GM12878 (cell line): ENCODE data around the gene GTF3A. TPM values are rescaled to one million over a fixed set of nuclear protein-coding genes. Genes with fewer than 3 reads are reported as not detected.

Experiments
- ATAC-seq: fragments of 200-7000 bp; cut with Tn5 transposase; 3 replicates; pipeline ENCODE4 v1.9.1; 2020; ENCODE audit warnings: mild to moderate bottlenecking, moderate library complexity
- BruUV-seq: library from RNA; stranded (reverse); fragments of 400-500 nt; replicated peaks from 2 replicates; lab custom pipeline; 2021; lab: Mats Ljungman, UMichigan
- CTCF ChIA-PET: fragments of 300-600 bp; sonication (Branson Sonifier 250); formaldehyde crosslinking; extraction: SDS; loops from one replicate; lab custom pipeline; 2021; ENCODE audit warnings: inconsistent platforms; lab: Yijun Ruan, JAX
- POLR2A ChIA-PET: fragments of 350-600 bp; formaldehyde crosslinking; extraction: SDS; loops from one replicate; lab custom pipeline; 2021; ENCODE audit warnings: inconsistent platforms; lab: Charles Lee
- RAD21 ChIA-PET: fragments of 300-600 bp; sonication (Branson Sonifier 250); formaldehyde crosslinking; loops from one replicate; lab custom pipeline; 2023; ENCODE audit warnings: antibody characterized with exemption; ENCODE audit not compliant: unreplicated experiment; lab: Charles Lee
- SMC1A ChIA-PET: fragments of 300-600 bp; sonication (Branson Sonifier 250); formaldehyde crosslinking; loops from one replicate; lab custom pipeline; 2023; ENCODE audit not compliant: unreplicated experiment, uncharacterized antibody; lab: Charles Lee
- DNase-seq: peaks from one replicate; pipeline ENCODE4 v3.0.0-alpha.2; 2011; ENCODE audit warnings: low read depth, low spot score
- FAIRE-seq: peaks from 3 replicates; lab custom pipeline; 2011; peaks lifted over from hg19 to GRCh38; lab: Jason Lieb, UNC
- H2AFZ ChIP-seq: 2 replicates; pipeline ENCODE4 v1.6.0; 2011; ENCODE audit warnings: low read depth, low read length, control low read depth; ENCODE audit not compliant: control insufficient read depth
- H3K27ac ChIP-seq: 2 replicates; pipeline ENCODE4 v1.5.1; 2011; ENCODE audit warnings: control low read depth; ENCODE audit not compliant: control insufficient read depth, insufficient read depth
- H3K27me3 ChIP-seq, 2 experiments: replicated peaks in 1 of 2; 2 replicates each; pipeline versions ENCODE4 v1.6.0 to v1.6.1; 2011; ENCODE audit warnings: low read length in 1 of 2; ENCODE audit not compliant: control insufficient read depth in 2 of 2, insufficient read depth in 2 of 2
- H3K36me3 ChIP-seq, 2 experiments: 2 replicates each; pipeline ENCODE4 v1.5.1; 2011; ENCODE audit warnings: low read length in 1 of 2; ENCODE audit not compliant: control insufficient read depth in 2 of 2, insufficient read depth in 2 of 2
- H3K4me1 ChIP-seq: 2 replicates; pipeline ENCODE4 v1.6.1; 2011; ENCODE audit warnings: mild to moderate bottlenecking, low read length, moderate library complexity, mixed read lengths; ENCODE audit not compliant: control insufficient read depth, insufficient read depth
- H3K4me2 ChIP-seq: 2 replicates; pipeline ENCODE4 v1.6.0; 2011; ENCODE audit warnings: control low read depth; ENCODE audit not compliant: control insufficient read depth, insufficient read depth
- H3K4me3 ChIP-seq: fragments of 200-600 bp; sonication (generic); 2 replicates; pipeline ENCODE4 v1.5.1; 2016
- H3K79me2 ChIP-seq: 2 replicates; pipeline ENCODE4 v1.6.0; 2011; ENCODE audit warnings: low read length; ENCODE audit not compliant: control insufficient read depth, insufficient read depth
- H3K9ac ChIP-seq: 2 replicates; pipeline ENCODE4 v1.8.0; 2011; ENCODE audit warnings: low read length, control low read depth, mixed read lengths; ENCODE audit not compliant: control insufficient read depth, insufficient read depth
- H3K9me3 ChIP-seq: replicated peaks from 3 replicates; pipeline ENCODE4 v1.5.1; 2011; ENCODE audit warnings: mild to moderate bottlenecking, low read length; ENCODE audit not compliant: control insufficient read depth, insufficient read depth
- H4K20me1 ChIP-seq: 2 replicates; pipeline ENCODE4 v1.6.0; 2011; ENCODE audit not compliant: control insufficient read depth, insufficient read depth
- BRCA1 ChIP-seq: IDR thresholded peaks from 2 replicates; pipeline ENCODE4 v1.6.1; 2011; ENCODE audit warnings: low read depth, low read length, improper control_type of control experiment
- CBX3 ChIP-seq: fragments of 200-600 bp; sonication (generic); IDR thresholded peaks from 2 replicates; pipeline ENCODE4 v1.6.1; 2016; ENCODE audit warnings: low read depth, borderline replicate concordance
- E2F8 ChIP-seq: fragments of 450-650 bp; IDR thresholded peaks from 2 replicates; pipeline ENCODE4 v1.6.1; 2018; ENCODE audit warnings: mild to moderate bottlenecking, low read depth, moderate library complexity; ENCODE audit not compliant: partially characterized antibody
- E4F1 ChIP-seq: fragments of 450-650 bp; IDR thresholded peaks from 2 replicates; pipeline ENCODE4 v1.6.1; 2018; ENCODE audit warnings: borderline replicate concordance, mild to moderate bottlenecking; ENCODE audit not compliant: partially characterized antibody
- KAT2A ChIP-seq: conservative IDR thresholded peaks from 2 replicates; pipeline ENCODE4 v1.6.1; 2011; ENCODE audit warnings: low read depth, low read length; ENCODE audit not compliant: control insufficient read depth
- MLLT1 ChIP-seq: fragments of 450-650 bp; IDR thresholded peaks from 2 replicates; pipeline ENCODE4 v1.6.1; 2016; ENCODE audit warnings: mild to moderate bottlenecking
- POLR2AphosphoS5 ChIP-seq: IDR thresholded peaks from 2 replicates; pipeline ENCODE4 v1.6.1; 2011; ENCODE audit warnings: mild to moderate bottlenecking, low read length, inconsistent platforms
- SREBF1 ChIP-seq: IDR thresholded peaks from 2 replicates; pipeline ENCODE4 v1.6.1; 2012; ENCODE audit warnings: mild to moderate bottlenecking, low read length
- ZNF207 ChIP-seq: fragments of 450-650 bp; IDR thresholded peaks from 2 replicates; pipeline ENCODE4 v1.6.1; 2014; ENCODE audit warnings: antibody characterized with exemption, mild to moderate bottlenecking, borderline replicate concordance
- WGBS: methylation state at CpG from one replicate; pipeline ENCODE4 v1.1.6; 2016; ENCODE audit warnings: low lambda C conversion rate; ENCODE audit not compliant: insufficient replicate concordance, insufficient coverage; ENCODE audit errors: missing lambda C conversion rate; 5-methylcytosine and 5-hydroxymethylcytosine counted together
- in situ Hi-C: fragments of 300-500 bp; cut with MboI; formaldehyde crosslinking; loops from 9 replicates; pipeline ENCODE4 v1.14.3; 2018; ENCODE audit warnings: mixed read lengths
- intact Hi-C: fragments of 100-400 bp; cut with micrococcal nuclease; formaldehyde crosslinking; loops from one replicate; pipeline ENCODE4 v1.14.2; 2022; ENCODE audit not compliant: unreplicated experiment
- polyA plus RNA-seq, 11 experiments: library from polyadenylated mRNA; depleted of rRNA in 4 of 11; unstranded in 6 of 11; stranded (reverse) in 5 of 11; fragments of >200 nt; fragmentation: Nextera tagmentation in 4 of 11; fragmentation: Illumina TruSeq in 1 of 11; extraction: Ambion mirVana in 4 of 11; extraction: Trizol in 1 of 11; gene quantifications; 1 replicate in 1 of 11; 2 replicates in 10 of 11; pipeline versions ENCODE4 v1.2.1 to v1.2.3, GENCODE V29; 2011 to 2016; ENCODE audit warnings: inconsistent platforms in 2 of 11, missing spikeins in 2 of 11, low read depth in 1 of 11
- total RNA-seq, 4 experiments: library from RNA; depleted of rRNA in 3 of 4; stranded (reverse); fragments of >200 nt in 3 of 4; fragmentation: Illumina TruSeq in 1 of 4; extraction: Trizol in 1 of 4; gene quantifications; 2 replicates each; pipeline versions ENCODE4 v1.2.1 to v1.2.3, GENCODE V29; 2013 to 2021

The GTF3A gene
- total and polyA plus RNA-seq, 10 of the 15 experiments (the other 5 are each of a cell fraction or from before 2014, with no cell fraction given) = 74.2 to 524 (median 216) TPM

- no peak for TF ChIP-seq MLLT1
Measured at GRCh38 chr13:27379694-27380641, 44.5 kb upstream of the GTF3A start (continued).

- Histone ChIP-seq H4K20me1 (no peaks in the 10 kb centered on the region), H3K79me2 (no peaks in the 10 kb centered on the region), H3K27me3 (peaks cover 0 to 1% of the 10 kb centered on the region in 2 experiments; a peak in 2 of 4 replicates), H3K9me3 (no peaks in the 10 kb centered on the region), H3K27ac (no peak overlapping the region), H3K36me3 (no peaks in the 10 kb centered on the region), H3K4me3 (no peak overlapping the region), H3K4me1 (no peaks in the 10 kb centered on the region), H3K9ac (no peak overlapping the region), H3K4me2 (no peak overlapping the region), H2AFZ (no peak overlapping the region)
- 55% methylated on average over 17 of the region's 17 CpGs for WGBS
- intact Hi-C loops = no loop called here
- ATAC-seq (no peak), FAIRE-seq (no peak), DNase-seq (no peak)
- SMC1A ChIA-PET = no interaction called here
- CTCF ChIA-PET = interaction anchor here (0.6 to 15.1 kb wide), 3 partner anchors 19 to 446 kb away, joined by 3 to 189 read pairs (median 4); no protein-coding TSS in a partner anchor
- RAD21 ChIA-PET = interaction anchor here (1.5 kb wide), 1 partner anchor 445 kb away, joined by 4 read pairs; no protein-coding TSS in a partner anchor
- POLR2A ChIA-PET = no interaction called here
- TF ChIP-seq SREBF1 = no peak
- TF ChIP-seq POLR2AphosphoS5 = no peak
- no peak for TF ChIP-seq CBX3
- TF ChIP-seq KAT2A = no peak
- no peak for TF ChIP-seq E4F1
- no peak for TF ChIP-seq E2F8
- TF ChIP-seq ZNF207 = no peak
- TF ChIP-seq BRCA1 = no peak
- BruUV-seq = no TSS peak
- in situ Hi-C loops = no loop called here
Measured at GRCh38 chr13:27381601-27382000, 42.8 kb upstream of the GTF3A start.
